H1 (cell line): Measurements from ENCODE around the gene SLC25A21. TPM values are rescaled to one million over a fixed set of nuclear protein-coding genes. Genes with fewer than 3 reads are reported as not detected.

Experiments
- ASH2L ChIP-seq: fragments of 200-600, 300-600 bp; sonication (generic); IDR thresholded peaks from one replicate; pipeline ENCODE4 v1.7.1; 2017; ENCODE audit warnings: low read length
- EGR1 ChIP-seq: IDR thresholded peaks from 2 replicates; pipeline ENCODE4 v1.6.1; 2011; ENCODE audit warnings: low read depth, low read length, borderline replicate concordance
- EP300 ChIP-seq, 2 experiments: IDR thresholded peaks; 1 replicate in 1 of 2; 2 replicates in 1 of 2; pipeline ENCODE4 v1.6.1; 2011 to 2012; ENCODE audit warnings: low read depth in 2 of 2, low read length in 2 of 2, mild to moderate bottlenecking in 2 of 2, borderline replicate concordance in 1 of 2, inconsistent platforms in 1 of 2, moderate library complexity in 1 of 2
- FOSL1 ChIP-seq: IDR thresholded peaks from 2 replicates; pipeline ENCODE4 v1.6.1; 2011; ENCODE audit warnings: mild to moderate bottlenecking, low read depth, low read length, moderate library complexity; ENCODE audit not compliant: insufficient read depth
- ZNF274 ChIP-seq: IDR thresholded peaks from 2 replicates; pipeline ENCODE4 v1.7.0; 2012; ENCODE audit warnings: low read length, borderline replicate concordance; ENCODE audit errors: extremely low read depth
- polyA plus RNA-seq, 7 experiments: library from polyadenylated mRNA; depleted of rRNA in 3 of 7; stranded (reverse) in 5 of 7; unstranded in 2 of 7; fragments of >200 nt in 5 of 7; fragments of 200-250 nt in 2 of 7; gene quantifications; 1 replicate in 5 of 7; 2 replicates in 1 of 7; 4 replicates in 1 of 7; pipeline versions ENCODE4 v1.2.1 to v1.2.3, GENCODE V29; 2011 to 2013; ENCODE audit warnings: missing spikeins in 2 of 7, mixed read lengths in 2 of 7
- total RNA-seq: library from RNA; stranded (reverse); fragmentation: NEBNext Ultra II Directional; extraction: Animal tissue kit (Norgen Biotek cat#: 25700); gene quantifications from 2 replicates; pipeline ENCODE4 v1.2.1, GENCODE V29; 2021

The SLC25A21 gene
- total and polyA plus RNA-seq, 2 of the 8 experiments (the other 6 are each of a cell fraction or from before 2014, with no cell fraction given), result 6.9 to 15.7 TPM

GRCh38 chr14:36948157-36948859 is 224.1 kb downstream of the SLC25A21 start (continued):
- no peak for TF ChIP-seq EGR1
- TF ChIP-seq FOSL1, result no peak
- no peak for TF ChIP-seq EP300 (IDR thresholded peaks at IDR 0.05; ENCODE audit: borderline replicate concordance in 1 of 2, low read depth in 2 of 2, low read length in 2 of 2)
- no peak for TF ChIP-seq ZNF274
- TF ChIP-seq ASH2L, result no peak
